Panc1 (cell line): ENCODE measurements around the gene CA10. TPM values are rescaled to one million over a fixed set of nuclear protein-coding genes. Genes with fewer than 3 reads are reported as not detected.

Experiments
- ATAC-seq: fragments of 200-7000 bp; cut with Tn5 transposase; 2 replicates; pipeline ENCODE4 v1.9.1; 2020; ENCODE audit warnings: mild to moderate bottlenecking, moderate library complexity
- BruUV-seq: library from RNA; stranded (reverse); fragments of 400-500 nt; replicated peaks from 2 replicates; lab custom pipeline; 2021; lab: Mats Ljungman, UMichigan
- CTCF ChIA-PET: fragments of 300-600 bp; sonication (Branson Sonifier 250); formaldehyde crosslinking; loops from one replicate; lab custom pipeline; 2022; ENCODE audit warnings: antibody characterized with exemption; lab: Charles Lee
- POLR2A ChIA-PET: fragments of 300-600 bp; sonication (Branson Sonifier 250); formaldehyde crosslinking; loops from one replicate; lab custom pipeline; 2022; ENCODE audit warnings: antibody characterized with exemption; lab: Charles Lee
- DNase-seq: peaks from one replicate; pipeline ENCODE4 v3.0.0-alpha.2; 2010; ENCODE audit warnings: low read depth, low spot score
- H3K27ac ChIP-seq: 2 replicates; pipeline ENCODE4 v1.5.1; 2011; ENCODE audit warnings: mild to moderate bottlenecking, low read length, inconsistent platforms
- H3K27me3 ChIP-seq: fragments of 200-500 bp; sonication (Bioruptor generic); 2 replicates; pipeline ENCODE4 v1.6.0; 2014; ENCODE audit warnings: low read length, inconsistent platforms; ENCODE audit not compliant: control insufficient read depth, insufficient read depth
- H3K36me3 ChIP-seq: fragments of 200-500 bp; sonication (Bioruptor generic); 2 replicates; pipeline ENCODE4 v1.5.1; 2014; ENCODE audit warnings: inconsistent platforms, mild to moderate bottlenecking, low read length, moderate library complexity; ENCODE audit not compliant: control insufficient read depth, insufficient read depth
- H3K4me1 ChIP-seq: 2 replicates; pipeline ENCODE4 v1.5.1; 2011; ENCODE audit warnings: inconsistent platforms, mild to moderate bottlenecking, low read length, moderate library complexity; ENCODE audit not compliant: control insufficient read depth, insufficient read depth
- H3K4me3 ChIP-seq, 2 experiments: 2 replicates each; pipeline ENCODE4 v1.5.1; 2011 to 2012; ENCODE audit warnings: low read depth in 2 of 2, low read length in 2 of 2, mild to moderate bottlenecking in 2 of 2, inconsistent platforms in 1 of 2, moderate library complexity in 1 of 2
- H3K9me3 ChIP-seq: fragments of 200-500 bp; sonication (Bioruptor generic); 2 replicates; pipeline ENCODE4 v1.5.1; 2014; ENCODE audit warnings: low read depth, mild to moderate bottlenecking, inconsistent platforms, low read length, moderate library complexity; ENCODE audit not compliant: control insufficient read depth, insufficient read depth
- CTCF ChIP-seq: fragments of 450-650 bp; IDR thresholded peaks from 2 replicates; pipeline ENCODE4 v1.5.1; 2017; ENCODE audit warnings: mild to moderate bottlenecking
- POLR2AphosphoS5 ChIP-seq: IDR thresholded peaks from 2 replicates; pipeline ENCODE4 v1.6.1; 2012; ENCODE audit warnings: mild to moderate bottlenecking, low read depth, low read length, moderate library complexity
- REST ChIP-seq, 2 experiments: IDR thresholded peaks; 2 replicates each; pipeline ENCODE4 v1.6.1; 2011 to 2012; ENCODE audit warnings: low read depth in 2 of 2, control low read depth in 1 of 2, low read length in 1 of 2, mild to moderate bottlenecking in 1 of 2, moderate library complexity in 1 of 2; ENCODE audit not compliant: insufficient read depth in 1 of 2
- SIN3A ChIP-seq: IDR thresholded peaks from 2 replicates; pipeline ENCODE4 v1.6.1; 2012; ENCODE audit warnings: low read depth, mild to moderate bottlenecking, low read length, moderate library complexity, borderline replicate concordance; ENCODE audit not compliant: insufficient read depth
- TCF7L2 ChIP-seq: IDR thresholded peaks from 2 replicates; pipeline ENCODE4 v1.6.1; 2011; ENCODE audit warnings: mild to moderate bottlenecking, low read depth, low read length, inconsistent platforms
- in situ Hi-C: cut with HindIII; loops from 2 replicates; pipeline ENCODE4 v1.10.0; 2016; ENCODE audit warnings: low sequenced_read_pairs, low pct_unique_long_range_greater_than_20kb
- intact Hi-C: fragments of 100-400 bp; cut with micrococcal nuclease; formaldehyde crosslinking; loops from one replicate; pipeline ENCODE4 v1.10.0; 2022; ENCODE audit not compliant: unreplicated experiment
- total RNA-seq: library from RNA; stranded (reverse); gene quantifications from one replicate; pipeline ENCODE4 v1.2.1, GENCODE V29; 2021; ENCODE audit not compliant: unreplicated experiment

The CA10 gene
- total RNA-seq, 1 experiment from 2014 or later, result not detected

- H3K4me3 ChIP-seq, result no peak overlapping the region
- BruUV-seq, result no TSS peak
- TF ChIP-seq POLR2AphosphoS5 (no peak), REST (IDR thresholded peaks at IDR 0.05; ENCODE audit: insufficient read depth in 1 of 2, low read depth in 2 of 2, low read length in 1 of 2) (no peak), TCF7L2 (no peak), CTCF (no peak), SIN3A (no peak)
- H3K27ac ChIP-seq, result no peak overlapping the region
- ATAC-seq (no peak), DNase-seq (no peak)
- no peaks in the 10 kb centered on the region for H3K27me3 ChIP-seq
- ChIA-PET CTCF (no interaction called here), POLR2A (no interaction called here)
- no peaks in the 10 kb centered on the region for H3K9me3 ChIP-seq
- no peaks in the 10 kb centered on the region for H3K36me3 ChIP-seq
- no peaks in the 10 kb centered on the region for H3K4me1 ChIP-seq
- intact Hi-C loops, result loop anchor here (10.0 kb wide), 1 partner anchor 64 kb away; no protein-coding TSS in a partner anchor
- in situ Hi-C loops, result no loop called here
These were observed 329.6 kb downstream of the CA10 start for GRCh38 chr17:51828901-51829300.

GRCh38 chr17:51827140-51827539 is 331.4 kb downstream of the CA10 start:
- no peak for DNase-seq
- intact Hi-C loops, result loop anchor here (10.0 kb wide), 1 partner anchor 62 kb away; no protein-coding TSS in a partner anchor
- Histone ChIP-seq H3K9me3 (no peaks in the 10 kb centered on the region), H3K27ac (no peak overlapping the region), H3K27me3 (no peaks in the 10 kb centered on the region), H3K36me3 (no peaks in the 10 kb centered on the region), H3K4me3 (no peak overlapping the region), H3K4me1 (no peaks in the 10 kb centered on the region)
- TF ChIP-seq CTCF (no peak), REST (IDR thresholded peaks at IDR 0.05; ENCODE audit: insufficient read depth in 1 of 2, low read depth in 2 of 2, low read length in 1 of 2) (no peak), SIN3A (no peak), TCF7L2 (no peak), POLR2AphosphoS5 (no peak)
- in situ Hi-C loops, result no loop called here
- no peak for ATAC-seq
- BruUV-seq, result no TSS peak
- ChIA-PET POLR2A (no interaction called here), CTCF (no interaction called here)
